Glutamatergic neuron (in vitro differentiated cells): Measurements from ENCODE around the gene FAM149B1. TPM values are rescaled to one million over a fixed set of nuclear protein-coding genes. Genes with fewer than 3 reads are reported as not detected.

Experiments
- DNase-seq: peaks from one replicate; pipeline ENCODE4 v3.0.0; 2022
- H3K27ac Mint-ChIP-seq: one replicate; pipeline ENCODE4 v1.8.0; 2020; ENCODE audit warnings: mild to moderate bottlenecking, mixed read lengths, inconsistent platforms; ENCODE audit not compliant: unreplicated experiment
- H3K27me3 Mint-ChIP-seq: one replicate; pipeline ENCODE4 v1.8.0; 2020; ENCODE audit warnings: mild to moderate bottlenecking, moderate library complexity, mixed read lengths, inconsistent platforms; ENCODE audit not compliant: unreplicated experiment
- H3K36me3 Mint-ChIP-seq: one replicate; pipeline ENCODE4 v1.8.0; 2020; ENCODE audit warnings: mild to moderate bottlenecking, mixed read lengths, inconsistent platforms; ENCODE audit not compliant: unreplicated experiment
- H3K4me1 Mint-ChIP-seq: one replicate; pipeline ENCODE4 v1.8.0; 2020; ENCODE audit warnings: mild to moderate bottlenecking, low read depth, mixed read lengths, inconsistent platforms; ENCODE audit not compliant: unreplicated experiment
- H3K4me3 Mint-ChIP-seq: one replicate; pipeline ENCODE4 v1.8.0; 2020; ENCODE audit warnings: mild to moderate bottlenecking, mixed read lengths, inconsistent platforms; ENCODE audit not compliant: unreplicated experiment
- H3K9me3 Mint-ChIP-seq: one replicate; pipeline ENCODE4 v1.8.0; 2020; ENCODE audit warnings: mild to moderate bottlenecking, moderate library complexity, mixed read lengths, inconsistent platforms; ENCODE audit not compliant: unreplicated experiment
- CTCF ChIP-seq: fragments of 200-600 bp; sonication (generic); IDR thresholded peaks from one replicate; pipeline ENCODE4 v1.5.0; 2021; ENCODE audit not compliant: partially characterized antibody, unreplicated experiment
- total RNA-seq: library from RNA; stranded (reverse); fragmentation: NEBNext Ultra II Directional; extraction: Animal tissue kit (Norgen Biotek cat#: 25700); gene quantifications from one replicate; pipeline ENCODE4 v1.2.1, GENCODE V29; 2021; ENCODE audit not compliant: unreplicated experiment

FAM149B1 gene
- total RNA-seq, 1 donor from 2014 or later = 31.3 TPM

DNA sequence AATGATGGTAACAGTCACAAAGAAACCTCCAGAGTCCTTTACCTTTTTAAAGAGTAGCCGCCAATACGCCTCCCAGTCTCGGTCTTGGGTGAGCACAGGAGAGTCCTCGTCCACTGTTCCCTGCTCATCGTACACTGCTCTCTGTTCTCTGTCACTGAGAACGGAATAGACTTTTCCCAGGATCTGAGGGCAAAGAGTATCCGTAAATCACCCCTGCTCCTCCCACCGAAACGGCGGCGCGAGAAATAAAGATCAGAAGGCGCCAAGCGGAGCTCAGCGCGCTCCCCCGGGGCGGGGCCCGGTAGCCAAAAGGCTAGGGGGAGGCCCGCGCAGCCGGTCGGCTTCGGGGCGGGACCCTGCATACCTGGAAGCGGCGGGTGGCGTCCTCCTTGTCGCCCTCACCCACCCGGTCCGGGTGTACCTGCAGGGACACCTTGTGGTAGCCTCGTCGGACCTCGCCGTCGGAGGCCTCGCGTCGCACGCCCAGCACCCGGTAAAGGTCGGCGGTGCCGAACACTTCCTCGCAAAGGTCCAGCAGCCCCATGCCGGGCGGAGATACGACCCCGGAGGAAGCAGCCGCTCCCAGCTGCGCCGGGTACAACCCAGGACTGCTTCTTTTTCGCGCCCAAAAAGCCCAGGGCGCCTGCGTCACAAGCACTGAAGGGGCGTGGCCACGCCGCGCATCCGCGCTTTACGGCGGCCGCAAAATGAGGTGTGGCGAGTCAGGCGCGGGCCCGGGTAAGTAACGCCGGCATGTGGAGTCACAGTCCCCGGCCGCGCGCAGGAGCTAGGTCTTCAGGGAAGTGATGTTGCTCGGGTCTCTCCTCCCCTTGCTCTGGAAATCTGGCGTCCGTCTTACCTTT lies 79.0 kb downstream of the FAM149B1 start, which contains the start of gene DNAJC9:
DNAJC9 (minus strand) TSS at position 610 of the 863 bp plus-strand sequence; CDS start at position 544, 66 bp downstream.
- Mint-ChIP-seq H3K4me1 (peaks cover 18% of the 10 kb centered on the region), H3K9me3 (peaks cover 8% of the 10 kb centered on the region), H3K27me3 (peaks cover 2% of the 10 kb centered on the region), H3K36me3 (no peaks in the 10 kb centered on the region), H3K27ac (peak within 1 kb of the TSS; percentile 90), H3K4me3 (peak within 1 kb of the TSS; percentile 99)
- no peak for TF ChIP-seq CTCF
- peak; percentile 98 for DNase-seq

DNA sequence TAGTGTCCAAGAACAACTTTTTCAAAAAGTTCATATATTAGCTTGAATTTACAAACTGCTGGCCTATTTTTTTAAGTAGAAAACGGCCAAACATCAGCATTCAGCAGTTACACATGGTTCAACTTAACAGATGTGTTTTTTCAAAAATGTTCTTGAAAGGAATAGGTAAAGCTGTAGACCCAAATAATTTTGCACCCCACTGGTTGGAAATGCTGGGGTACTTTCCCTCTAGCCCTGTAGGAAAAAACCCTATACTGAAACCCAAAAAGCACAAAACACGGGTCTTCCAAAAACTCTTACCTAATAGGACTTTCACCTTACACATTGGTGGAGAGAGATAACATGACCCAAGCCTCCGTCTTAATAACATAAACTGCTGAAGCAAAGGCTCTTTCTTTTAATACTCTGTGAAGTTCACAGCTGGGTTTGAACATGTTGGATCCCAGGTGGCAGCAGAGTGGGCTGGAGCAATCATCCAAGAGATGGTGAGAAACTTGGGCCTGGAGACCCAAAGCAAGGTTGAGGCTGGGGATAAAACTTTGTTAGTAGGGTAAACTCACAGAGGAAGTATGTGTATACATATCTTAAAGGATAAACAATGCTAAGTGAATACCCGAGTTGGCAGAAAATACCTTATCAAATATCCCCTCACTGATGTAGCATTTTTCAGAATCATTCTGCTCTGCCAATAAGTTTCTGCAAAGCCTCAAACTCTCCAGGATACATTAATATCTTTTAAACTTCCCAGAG lies 79.8 kb downstream of the FAM149B1 start:
- Mint-ChIP-seq H3K27ac (peak overlapping the region; percentile 90), H3K4me3 (peak overlapping the region; percentile 99), H3K27me3 (peaks cover 4% of the 10 kb centered on the region), H3K4me1 (peaks cover 18% of the 10 kb centered on the region), H3K36me3 (no peaks in the 10 kb centered on the region), H3K9me3 (peaks cover 8% of the 10 kb centered on the region)
- no peak for TF ChIP-seq CTCF
- no peak for DNase-seq

- TF ChIP-seq CTCF = no peak
- no peak for DNase-seq
- H3K9me3 Mint-ChIP-seq = peaks cover 8% of the 10 kb centered on the region
- peak overlapping the region; percentile 99 for H3K4me3 Mint-ChIP-seq
- H3K36me3 Mint-ChIP-seq = no peaks in the 10 kb centered on the region
- peak overlapping the region; percentile 90 for H3K27ac Mint-ChIP-seq
- H3K4me1 Mint-ChIP-seq = peaks cover 19% of the 10 kb centered on the region
- H3K27me3 Mint-ChIP-seq = peaks cover 7% of the 10 kb centered on the region
Measured at GRCh38 chr10:73248259-73248724, 80.4 kb downstream of the FAM149B1 start.

DNA sequence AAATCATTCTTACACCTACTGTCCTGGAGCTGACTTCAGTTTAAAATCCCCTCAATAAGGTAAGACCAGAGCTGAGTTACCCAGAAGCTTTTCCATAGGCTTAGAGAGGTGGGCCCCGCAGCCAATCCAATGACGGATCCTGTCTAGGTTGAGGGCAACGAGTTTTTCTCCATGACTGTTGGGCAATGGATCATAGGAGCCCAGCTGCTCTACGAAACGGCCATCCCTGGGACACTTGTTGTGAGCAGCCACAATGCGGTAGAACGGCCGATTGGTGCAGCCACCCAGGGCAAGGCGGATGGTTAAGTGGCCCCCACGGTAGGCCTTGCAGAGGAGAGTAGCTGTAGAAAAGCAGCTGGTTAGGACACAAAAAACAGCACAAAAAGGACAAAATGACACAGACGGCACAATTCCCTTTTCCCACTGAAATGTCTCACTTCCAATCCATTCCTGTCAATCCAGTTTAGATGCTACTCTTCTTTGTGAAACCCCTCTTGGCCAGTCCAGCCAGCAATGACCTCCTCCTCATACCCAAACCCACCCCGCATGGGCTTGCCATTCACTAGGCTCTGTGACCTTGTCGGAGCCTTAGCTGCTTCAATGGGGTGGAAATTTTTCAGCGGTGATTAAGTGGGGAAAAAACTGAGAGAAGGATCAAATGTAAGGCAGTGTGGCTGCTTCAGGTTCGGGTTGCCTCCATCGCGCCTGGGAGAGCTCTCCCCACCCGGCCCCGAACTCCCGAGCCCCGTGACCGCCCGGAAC lies 83.9 kb downstream of the FAM149B1 start:
- Mint-ChIP-seq H3K27me3 (peaks cover 9% of the 10 kb centered on the region), H3K27ac (peak overlapping the region; percentile 94), H3K4me3 (peak overlapping the region; percentile 95), H3K9me3 (peaks cover 7% of the 10 kb centered on the region), H3K36me3 (no peaks in the 10 kb centered on the region), H3K4me1 (peaks cover 9% of the 10 kb centered on the region)
- DNase-seq = no peak
- no peak for TF ChIP-seq CTCF
